ENCODE data around the gene KCNH8. TPM values are rescaled to one million over a fixed set of nuclear protein-coding genes. Genes with fewer than 3 reads are reported as not detected.

The KCNH8 gene
- total RNA-seq, 4 donors from 2014 or later: 0.55 to 1.1 (median 1.00) TPM; not detected in 1

DNA sequence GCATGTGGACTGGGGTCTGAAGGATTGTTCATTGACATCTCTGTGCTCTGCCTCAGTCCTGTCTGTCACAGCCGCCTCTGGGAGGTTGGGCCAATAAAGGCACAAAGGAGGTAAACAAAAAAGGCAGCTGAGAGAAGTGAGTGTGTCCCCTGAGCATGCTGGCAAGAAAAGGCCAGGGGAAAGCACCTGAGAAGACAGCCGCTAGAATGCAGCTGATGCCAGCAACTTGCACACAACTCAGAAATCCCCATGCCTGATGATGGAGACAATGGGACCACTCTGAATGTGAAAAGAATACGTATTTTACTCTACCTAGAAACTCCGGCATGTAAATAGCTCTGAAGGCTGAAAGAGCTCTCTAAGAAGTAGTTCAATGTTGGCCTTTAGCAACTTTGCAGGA is 118.7 kb downstream of the KCNH8 start:
- DNase-seq: no peak
- Histone ChIP-seq H3K9me3 (no peaks in the 10 kb centered on the region), H3K36me3 (no peaks in the 10 kb centered on the region), H3K27ac (no peak overlapping the region), H3K27me3 (no peaks in the 10 kb centered on the region), H3K4me3 (no peak overlapping the region), H3K4me1 (no peaks in the 10 kb centered on the region)
- 66 to 88% methylated on average over 2 to 4 of the region's 4 CpGs for WGBS, 2 donors (ENCODE audit: low coverage in 1 of 2)
- no peak for TF ChIP-seq EP300 (IDR thresholded peaks at IDR 0.05; ENCODE audit: low read depth)
- TF ChIP-seq POLR2AphosphoS5 (IDR thresholded peaks at IDR 0.05): no peak
- TF ChIP-seq POLR2A (IDR thresholded peaks at IDR 0.05): no peak
- TF ChIP-seq, protein P1, sequence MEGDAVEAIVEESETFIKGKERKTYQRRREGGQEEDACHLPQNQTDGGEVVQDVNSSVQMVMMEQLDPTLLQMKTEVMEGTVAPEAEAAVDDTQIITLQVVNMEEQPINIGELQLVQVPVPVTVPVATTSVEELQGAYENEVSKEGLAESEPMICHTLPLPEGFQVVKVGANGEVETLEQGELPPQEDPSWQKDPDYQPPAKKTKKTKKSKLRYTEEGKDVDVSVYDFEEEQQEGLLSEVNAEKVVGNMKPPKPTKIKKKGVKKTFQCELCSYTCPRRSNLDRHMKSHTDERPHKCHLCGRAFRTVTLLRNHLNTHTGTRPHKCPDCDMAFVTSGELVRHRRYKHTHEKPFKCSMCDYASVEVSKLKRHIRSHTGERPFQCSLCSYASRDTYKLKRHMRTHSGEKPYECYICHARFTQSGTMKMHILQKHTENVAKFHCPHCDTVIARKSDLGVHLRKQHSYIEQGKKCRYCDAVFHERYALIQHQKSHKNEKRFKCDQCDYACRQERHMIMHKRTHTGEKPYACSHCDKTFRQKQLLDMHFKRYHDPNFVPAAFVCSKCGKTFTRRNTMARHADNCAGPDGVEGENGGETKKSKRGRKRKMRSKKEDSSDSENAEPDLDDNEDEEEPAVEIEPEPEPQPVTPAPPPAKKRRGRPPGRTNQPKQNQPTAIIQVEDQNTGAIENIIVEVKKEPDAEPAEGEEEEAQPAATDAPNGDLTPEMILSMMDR (IDR thresholded peaks at IDR 0.05): no peak
- in situ Hi-C loops (cut with MboI; ENCODE audit: low pct_ligation_motif_present in 1 of 4, low pct_unique_long_range_greater_than_20kb in 1 of 4, low sequenced_read_pairs in 3 of 4): no loop called here
- intact Hi-C loops (cut with DNase I; ENCODE audit: low total_unique reads): loop anchor here (10.0 kb wide), 1 partner anchor 908 kb away; no protein-coding TSS in a partner anchor

GRCh38 chr3:19270481-19270880 is 122.2 kb downstream of the KCNH8 start:
- in situ Hi-C loops (cut with MboI; ENCODE audit: low pct_ligation_motif_present in 1 of 4, low pct_unique_long_range_greater_than_20kb in 1 of 4, low sequenced_read_pairs in 3 of 4): no loop called here
- intact Hi-C loops (cut with DNase I; ENCODE audit: low total_unique reads): no loop called here
- WGBS, 2 donors (ENCODE audit: low coverage in 1 of 2): 82 to 100% methylated on average over 1 to 2 of the region's 2 CpGs

GRCh38 chr3:19272296-19272695 is 124.0 kb downstream of the KCNH8 start:
- Histone ChIP-seq H3K27me3 (no peaks in the 10 kb centered on the region), H3K4me3 (no peak overlapping the region), H3K4me1 (no peaks in the 10 kb centered on the region), H3K27ac (no peak overlapping the region), H3K9me3 (no peaks in the 10 kb centered on the region), H3K36me3 (no peaks in the 10 kb centered on the region)
- intact Hi-C loops (cut with DNase I; ENCODE audit: low total_unique reads) (no loop called here), in situ Hi-C loops (cut with MboI; ENCODE audit: low pct_ligation_motif_present in 1 of 4, low pct_unique_long_range_greater_than_20kb in 1 of 4, low sequenced_read_pairs in 3 of 4) (no loop called here)
- 68 to 79% methylated on average over 3 of the region's 3 CpGs for WGBS, 2 donors (ENCODE audit: low coverage in 1 of 2)
- no peak for DNase-seq
- TF ChIP-seq POLR2AphosphoS5 (IDR thresholded peaks at IDR 0.05): no peak
- no peak for TF ChIP-seq EP300 (IDR thresholded peaks at IDR 0.05; ENCODE audit: low read depth)
- TF ChIP-seq POLR2A (IDR thresholded peaks at IDR 0.05): no peak
- TF ChIP-seq, protein P1 (IDR thresholded peaks at IDR 0.05): no peak

More at GRCh38 chr3:19270481-19270880, 122.2 kb downstream of the KCNH8 start:
- H3K36me3 ChIP-seq: no peaks in the 10 kb centered on the region
- DNase-seq: no peak
- H3K9me3 ChIP-seq: no peaks in the 10 kb centered on the region
- H3K27me3 ChIP-seq: no peaks in the 10 kb centered on the region
- TF ChIP-seq POLR2A (IDR thresholded peaks at IDR 0.05): no peak
- TF ChIP-seq, protein P1 (IDR thresholded peaks at IDR 0.05): no peak
- no peaks in the 10 kb centered on the region for H3K4me1 ChIP-seq
- H3K27ac ChIP-seq: no peak overlapping the region
- H3K4me3 ChIP-seq: no peak overlapping the region

DNA sequence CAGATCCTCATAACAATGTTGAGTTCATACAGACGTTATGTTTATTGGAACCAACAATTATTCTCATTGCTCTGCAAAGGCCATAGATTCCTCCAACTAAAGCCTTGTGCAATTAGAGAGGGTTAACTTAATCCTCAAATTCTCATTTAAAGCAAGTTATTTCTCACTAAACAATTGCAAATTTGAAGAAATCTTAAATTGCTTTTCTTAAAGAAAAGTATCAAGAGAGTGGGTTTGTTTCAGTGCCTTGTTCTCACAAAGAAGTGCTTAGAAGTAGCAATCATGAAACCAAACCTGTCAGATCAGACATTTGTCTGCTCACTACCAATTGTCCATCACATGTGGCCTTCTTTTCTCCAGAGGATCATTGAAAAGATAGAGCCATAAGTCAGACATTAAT is 124.8 kb downstream of the KCNH8 start:
- in situ Hi-C loops (cut with MboI; ENCODE audit: low pct_ligation_motif_present in 1 of 4, low pct_unique_long_range_greater_than_20kb in 1 of 4, low sequenced_read_pairs in 3 of 4): no loop called here
- Histone ChIP-seq H3K9me3 (no peaks in the 10 kb centered on the region), H3K27me3 (no peaks in the 10 kb centered on the region), H3K4me3 (no peak overlapping the region), H3K4me1 (no peaks in the 10 kb centered on the region), H3K27ac (no peak overlapping the region), H3K36me3 (no peaks in the 10 kb centered on the region)
- intact Hi-C loops (cut with DNase I; ENCODE audit: low total_unique reads): no loop called here
- 50 to 58% methylated on average over 1 of the region's 1 CpG for WGBS, 2 donors (ENCODE audit: low coverage in 1 of 2)
- DNase-seq: no peak
- no peak for TF ChIP-seq EP300 (IDR thresholded peaks at IDR 0.05; ENCODE audit: low read depth)
- TF ChIP-seq POLR2AphosphoS5 (IDR thresholded peaks at IDR 0.05): no peak
- TF ChIP-seq, protein P1 (IDR thresholded peaks at IDR 0.05): no peak
- no peak for TF ChIP-seq POLR2A (IDR thresholded peaks at IDR 0.05)
